Keratinocyte (primary cell): ENCODE data around the gene SLC34A1. TPM values are rescaled to one million over a fixed set of nuclear protein-coding genes. Genes with fewer than 3 reads are reported as not detected.

ENCODE experiments used
- DNase-seq: peaks from one replicate; pipeline ENCODE4 v3.0.0-alpha.2; 2011; ENCODE audit warnings: low read depth, missing footprints, low spot score
- FAIRE-seq: peaks from 2 replicates; lab custom pipeline; 2011; peaks lifted over from hg19 to GRCh38; lab: Jason Lieb, UNC
- H2AFZ ChIP-seq: 2 replicates; pipeline ENCODE4 v1.6.0; 2012; ENCODE audit warnings: low read length, control low read depth, inconsistent platforms; ENCODE audit not compliant: control insufficient read depth
- H3K27ac ChIP-seq: 2 replicates; pipeline ENCODE4 v1.5.1; 2011; ENCODE audit warnings: low read length; ENCODE audit not compliant: control insufficient read depth, insufficient read depth
- H3K27me3 ChIP-seq: 3 replicates; pipeline ENCODE4 v1.6.0; 2011; ENCODE audit warnings: low read length; ENCODE audit not compliant: control insufficient read depth, insufficient read depth; ENCODE audit errors: extremely low read depth
- H3K36me3 ChIP-seq, 2 experiments: 2 replicates in 1 of 2; 3 replicates in 1 of 2; pipeline ENCODE4 v1.5.1; 2011; ENCODE audit warnings: low read length in 2 of 2, mild to moderate bottlenecking in 1 of 2; ENCODE audit not compliant: control insufficient read depth in 2 of 2, insufficient read depth in 2 of 2; ENCODE audit errors: extremely low read depth in 1 of 2
- H3K4me1 ChIP-seq: 3 replicates; pipeline ENCODE4 v1.5.1; 2011; ENCODE audit warnings: low read length; ENCODE audit not compliant: control insufficient read depth, insufficient read depth; ENCODE audit errors: extremely low read depth
- H3K4me2 ChIP-seq: 3 replicates; pipeline ENCODE4 v1.6.0; 2011; ENCODE audit warnings: low read depth, low read length; ENCODE audit not compliant: control insufficient read depth, insufficient read depth; ENCODE audit errors: extremely low read depth
- H3K4me3 ChIP-seq, 3 experiments: fragments of 200-600 bp in 1 of 3; sonication (generic) in 1 of 3; 2 replicates in 2 of 3; 3 replicates in 1 of 3; pipeline ENCODE4 v1.5.1; 2011 to 2016; ENCODE audit warnings: low read length in 3 of 3, mild to moderate bottlenecking in 3 of 3, control low read depth in 2 of 3, inconsistent platforms in 1 of 3, low read depth in 1 of 3, mixed read lengths in 1 of 3, mixed run types in 1 of 3, moderate library complexity in 1 of 3; ENCODE audit not compliant: control insufficient read depth in 2 of 3, insufficient read depth in 2 of 3; ENCODE audit errors: extremely low read depth in 1 of 3
- H3K79me2 ChIP-seq: 2 replicates; pipeline ENCODE4 v1.6.0; 2012; ENCODE audit warnings: low read length; ENCODE audit not compliant: control insufficient read depth, insufficient read depth
- H3K9ac ChIP-seq: 3 replicates; pipeline ENCODE4 v1.6.0; 2011; ENCODE audit warnings: low read length; ENCODE audit not compliant: control insufficient read depth, insufficient read depth; ENCODE audit errors: extremely low read depth
- H3K9me1 ChIP-seq: 3 replicates; pipeline ENCODE4 v1.6.0; 2011; ENCODE audit warnings: low read length; ENCODE audit not compliant: control insufficient read depth, insufficient read depth; ENCODE audit errors: extremely low read depth
- H3K9me3 ChIP-seq: 2 replicates; pipeline ENCODE4 v1.5.1; 2012; ENCODE audit warnings: low read depth, low read length; ENCODE audit not compliant: control insufficient read depth
- H4K20me1 ChIP-seq: 3 replicates; pipeline ENCODE4 v1.6.0; 2011; ENCODE audit warnings: low read length; ENCODE audit not compliant: control insufficient read depth, insufficient read depth; ENCODE audit errors: extremely low read depth
- EZH2 ChIP-seq: IDR thresholded peaks from one replicate; pipeline ENCODE4 v1.6.1; 2012; ENCODE audit warnings: inconsistent platforms, mild to moderate bottlenecking, low read length, moderate library complexity
- dilution Hi-C: fragments of 300-500 bp; cut with MboI; formaldehyde crosslinking; loops from one replicate; pipeline ENCODE4 v1.7.0; 2020; ENCODE audit warnings: low sequenced_read_pairs; ENCODE audit not compliant: extremely low pct_ligation_motif_present
- polyA plus RNA-seq, 5 experiments: library from polyadenylated mRNA; depleted of rRNA in 3 of 5; stranded (reverse) in 3 of 5; stranded (forward) in 1 of 5; unstranded in 1 of 5; fragments of >200 nt; gene quantifications; 1 replicate in 1 of 5; 2 replicates in 3 of 5; 3 replicates in 1 of 5; pipeline versions ENCODE4 v1.2.1 to v1.2.3, GENCODE V29; 2011 to 2012; ENCODE audit warnings: missing spikeins in 2 of 5, low read depth in 1 of 5, low replicate concordance in 1 of 5
- TF ChIP-seq, protein P1 (sequence below), 3 experiments: IDR thresholded peaks in 1 of 3; conservative IDR thresholded peaks in 1 of 3; optimal IDR thresholded peaks in 1 of 3; 2 replicates in 2 of 3; 3 replicates in 1 of 3; pipeline versions ENCODE3 to v1.5.1; 2011; ENCODE audit warnings: low read length in 3 of 3, mild to moderate bottlenecking in 3 of 3, moderate library complexity in 2 of 3, control low read depth in 1 of 3, inconsistent platforms in 1 of 3; ENCODE audit not compliant: insufficient read depth in 2 of 3; ENCODE audit errors: extremely low read depth in 1 of 3

The SLC34A1 gene
- polyA plus RNA-seq, 1 donor (not counting 4 experiments of a cell fraction or from before 2014, with no cell fraction given): 0.07 TPM

DNA sequence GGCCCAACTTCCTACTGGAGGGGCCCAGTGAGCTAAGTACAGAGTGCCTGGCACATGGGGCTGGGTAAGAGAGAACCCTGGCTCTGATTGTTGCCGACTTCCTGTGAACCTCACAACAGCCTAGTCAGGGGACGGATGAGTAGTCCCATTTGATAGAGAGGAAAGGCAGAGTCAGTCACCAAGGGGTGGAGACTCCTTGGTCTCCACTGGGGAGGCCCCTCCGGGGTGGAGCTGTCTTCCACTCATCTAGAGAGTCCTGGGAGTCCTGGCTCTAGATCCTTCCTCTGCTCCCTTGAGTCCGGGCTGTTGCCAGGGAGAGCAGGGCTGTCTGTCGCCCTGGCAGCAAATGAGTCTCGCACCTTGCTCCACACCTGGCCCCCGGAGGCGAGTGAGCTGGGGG, 50.2 kb downstream of the SLC34A1 start:
- H3K36me3 ChIP-seq: peaks cover 23 to 61% of the 10 kb centered on the region in 2 experiments
- dilution Hi-C loops: no loop called here

DNA sequence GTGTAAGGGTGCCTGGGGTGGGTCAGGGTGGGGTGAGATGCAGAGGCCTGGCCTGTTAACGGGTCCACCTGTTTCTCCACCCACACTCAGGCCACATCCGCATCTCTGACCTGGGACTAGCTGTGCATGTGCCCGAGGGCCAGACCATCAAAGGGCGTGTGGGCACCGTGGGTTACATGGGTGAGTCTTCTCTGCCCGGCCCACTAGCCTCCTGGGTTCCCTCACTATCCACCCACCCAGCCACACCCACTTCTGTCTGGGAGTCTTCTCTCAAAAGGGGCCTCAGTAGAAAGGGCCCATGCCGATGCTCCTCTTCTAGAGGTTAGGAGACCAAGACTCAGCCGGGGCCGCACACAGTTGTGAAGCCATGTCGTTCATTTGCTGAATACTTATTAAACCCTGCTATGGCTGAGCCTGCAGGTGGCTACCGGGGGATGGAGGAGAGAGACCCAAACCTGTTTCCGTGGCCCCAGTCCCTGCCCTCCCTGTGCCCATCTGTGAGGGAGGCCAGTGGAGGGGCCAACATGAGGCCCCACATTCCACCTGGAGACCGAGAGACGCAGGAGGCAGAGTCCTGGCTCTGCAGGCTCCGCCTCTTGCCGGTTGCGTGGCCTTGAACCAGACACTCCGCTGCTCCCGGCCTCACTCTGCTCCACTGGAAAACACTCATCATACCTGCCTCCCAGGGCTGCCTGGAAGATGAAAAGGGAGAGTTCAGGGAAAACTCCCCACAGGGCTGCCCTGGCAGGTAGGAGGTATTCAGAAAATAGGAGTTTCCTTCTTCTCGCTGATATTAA, 50.9 kb downstream of the SLC34A1 start:
- H3K9me3 ChIP-seq: no peaks in the 10 kb centered on the region
- no peak for DNase-seq
- no peak overlapping the region for H3K4me2 ChIP-seq
- dilution Hi-C loops: no loop called here
- H3K4me1 ChIP-seq: peaks cover 50% of the 10 kb centered on the region
- H3K9ac ChIP-seq: no peak overlapping the region
- H3K36me3 ChIP-seq: peaks cover 23 to 56% of the 10 kb centered on the region in 2 experiments
- H3K79me2 ChIP-seq: peaks cover 2% of the 10 kb centered on the region
- H4K20me1 ChIP-seq: no peaks in the 10 kb centered on the region
- no peaks in the 10 kb centered on the region for H3K9me1 ChIP-seq
- FAIRE-seq: no peak
- H2AFZ ChIP-seq: no peak overlapping the region
- H3K27ac ChIP-seq: no peak overlapping the region
- TF ChIP-seq, protein P1, sequence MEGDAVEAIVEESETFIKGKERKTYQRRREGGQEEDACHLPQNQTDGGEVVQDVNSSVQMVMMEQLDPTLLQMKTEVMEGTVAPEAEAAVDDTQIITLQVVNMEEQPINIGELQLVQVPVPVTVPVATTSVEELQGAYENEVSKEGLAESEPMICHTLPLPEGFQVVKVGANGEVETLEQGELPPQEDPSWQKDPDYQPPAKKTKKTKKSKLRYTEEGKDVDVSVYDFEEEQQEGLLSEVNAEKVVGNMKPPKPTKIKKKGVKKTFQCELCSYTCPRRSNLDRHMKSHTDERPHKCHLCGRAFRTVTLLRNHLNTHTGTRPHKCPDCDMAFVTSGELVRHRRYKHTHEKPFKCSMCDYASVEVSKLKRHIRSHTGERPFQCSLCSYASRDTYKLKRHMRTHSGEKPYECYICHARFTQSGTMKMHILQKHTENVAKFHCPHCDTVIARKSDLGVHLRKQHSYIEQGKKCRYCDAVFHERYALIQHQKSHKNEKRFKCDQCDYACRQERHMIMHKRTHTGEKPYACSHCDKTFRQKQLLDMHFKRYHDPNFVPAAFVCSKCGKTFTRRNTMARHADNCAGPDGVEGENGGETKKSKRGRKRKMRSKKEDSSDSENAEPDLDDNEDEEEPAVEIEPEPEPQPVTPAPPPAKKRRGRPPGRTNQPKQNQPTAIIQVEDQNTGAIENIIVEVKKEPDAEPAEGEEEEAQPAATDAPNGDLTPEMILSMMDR (optimal IDR thresholded peaks at IDR 0.05 in 1 of 3, IDR thresholded peaks at IDR 0.05 in 1 of 3, conservative IDR thresholded peaks at IDR 0.05 in 1 of 3; ENCODE audit: extremely low read depth in 1 of 3, insufficient read depth in 2 of 3, low read length in 3 of 3): no peak
- no peak for TF ChIP-seq EZH2
- no peaks in the 10 kb centered on the region for H3K27me3 ChIP-seq
- H3K4me3 ChIP-seq: no peak overlapping the region

More for the DNA sequence above, 50.2 kb downstream of the SLC34A1 start:
- DNase-seq (no peak), FAIRE-seq (no peak)
- no peaks in the 10 kb centered on the region for H4K20me1 ChIP-seq
- H3K9me3 ChIP-seq: no peaks in the 10 kb centered on the region
- H3K9me1 ChIP-seq: no peaks in the 10 kb centered on the region
- no peak overlapping the region for H2AFZ ChIP-seq
- H3K9ac ChIP-seq: peak overlapping the region; percentile 47
- TF ChIP-seq, protein P1 (optimal IDR thresholded peaks at IDR 0.05 in 1 of 3, IDR thresholded peaks at IDR 0.05 in 1 of 3, conservative IDR thresholded peaks at IDR 0.05 in 1 of 3; ENCODE audit: extremely low read depth in 1 of 3, insufficient read depth in 2 of 3, low read length in 3 of 3): no peak
- TF ChIP-seq EZH2: no peak
- peak overlapping the region; percentile 54 for H3K27ac ChIP-seq
- H3K4me1 ChIP-seq: peaks cover 57% of the 10 kb centered on the region
- peaks cover 5% of the 10 kb centered on the region for H3K79me2 ChIP-seq
- no peak overlapping the region for H3K4me3 ChIP-seq
- H3K27me3 ChIP-seq: no peaks in the 10 kb centered on the region
- no peak overlapping the region for H3K4me2 ChIP-seq
